SU-DHL-6 (cell line): ENCODE results near the gene CARD11.

ENCODE experiments used
- H2AFZ ChIP-seq: fragments of 200-600 bp; sonication (generic); 2 replicates; pipeline ENCODE4 v1.6.1; 2014; ENCODE audit warnings: low read depth, mild to moderate bottlenecking, moderate library complexity, mixed read lengths, antibody characterized with exemption, low read length; ENCODE audit not compliant: severe bottlenecking
- H3F3A ChIP-seq: fragments of 200-600 bp; shearing (Covaris generic); 2 replicates; pipeline ENCODE4 v1.6.0; 2016; ENCODE audit warnings: antibody characterized with exemption, mild to moderate bottlenecking; ENCODE audit not compliant: insufficient read depth
- H3K27ac ChIP-seq: fragments of 200-600 bp; sonication (generic); 2 replicates; pipeline ENCODE4 v1.5.1; 2016; ENCODE audit warnings: low read depth, mild to moderate bottlenecking, low read length, moderate library complexity, mixed read lengths
- H3K27me3 ChIP-seq: fragments of 200-600 bp; sonication (generic), shearing (Covaris generic); 2 replicates; pipeline ENCODE4 v1.6.0; 2014; ENCODE audit warnings: mild to moderate bottlenecking, low read length
- H3K36me3 ChIP-seq: fragments of 200-600 bp; sonication (generic); 2 replicates; pipeline ENCODE4 v1.6.1; 2014; ENCODE audit warnings: mild to moderate bottlenecking, low read length, mixed read lengths
- H3K4me2 ChIP-seq: fragments of 300-600, 200-600 bp; shearing (Covaris generic), sonication (generic); 2 replicates; pipeline ENCODE4 v1.6.0; 2014; ENCODE audit warnings: low read length, low read depth, mild to moderate bottlenecking; ENCODE audit not compliant: poor library complexity, severe bottlenecking
- H3K4me3 ChIP-seq: fragments of 200-600 bp; sonication (generic); 2 replicates; pipeline ENCODE4 v1.5.1; 2014; ENCODE audit warnings: antibody characterized with exemption, low read length, mild to moderate bottlenecking, mixed read lengths; ENCODE audit not compliant: insufficient read depth, poor library complexity, severe bottlenecking
- H3K79me2 ChIP-seq: fragments of 200-600 bp; sonication (generic); 2 replicates; pipeline ENCODE4 v1.6.1; 2014; ENCODE audit warnings: mild to moderate bottlenecking, low read length, moderate library complexity; ENCODE audit not compliant: insufficient read depth
- H3K9ac ChIP-seq: fragments of 200-600 bp; sonication (generic); 2 replicates; pipeline ENCODE4 v1.7.0; 2014; ENCODE audit warnings: mild to moderate bottlenecking, low read length
- H3K9me2 ChIP-seq: fragments of 200-600 bp; sonication (generic); replicated peaks from 2 replicates; pipeline ENCODE4 v1.6.1; 2014; ENCODE audit warnings: low read length; ENCODE audit not compliant: insufficient read depth
- H3K9me3 ChIP-seq: fragments of 200-600 bp; sonication (generic); 2 replicates; pipeline ENCODE4 v1.6.1; 2014; ENCODE audit warnings: low read length, mixed read lengths; ENCODE audit not compliant: insufficient read depth
- H4K20me1 ChIP-seq: fragments of 200-600 bp; sonication (generic); 2 replicates; pipeline ENCODE4 v1.6.1; 2014; ENCODE audit warnings: low read depth, mild to moderate bottlenecking, antibody characterized with exemption, low read length, moderate library complexity, mixed read lengths
- EZH2phosphoT487 ChIP-seq: fragments of 200-600 bp; sonication (generic), shearing (Covaris generic); conservative IDR thresholded peaks from 2 replicates; pipeline ENCODE4 v1.6.1; 2018; ENCODE audit warnings: mild to moderate bottlenecking, antibody characterized with exemption, low read length, moderate library complexity, mixed read lengths
- TF ChIP-seq, protein P1 (sequence below): fragments of 200-600 bp; sonication (generic); IDR thresholded peaks from one replicate; pipeline ENCODE4 v1.5.1; 2017; ENCODE audit warnings: antibody characterized with exemption, mild to moderate bottlenecking, low read length, moderate library complexity; ENCODE audit not compliant: insufficient read depth, poor library complexity, severe bottlenecking

Gene CARD11

DNA sequence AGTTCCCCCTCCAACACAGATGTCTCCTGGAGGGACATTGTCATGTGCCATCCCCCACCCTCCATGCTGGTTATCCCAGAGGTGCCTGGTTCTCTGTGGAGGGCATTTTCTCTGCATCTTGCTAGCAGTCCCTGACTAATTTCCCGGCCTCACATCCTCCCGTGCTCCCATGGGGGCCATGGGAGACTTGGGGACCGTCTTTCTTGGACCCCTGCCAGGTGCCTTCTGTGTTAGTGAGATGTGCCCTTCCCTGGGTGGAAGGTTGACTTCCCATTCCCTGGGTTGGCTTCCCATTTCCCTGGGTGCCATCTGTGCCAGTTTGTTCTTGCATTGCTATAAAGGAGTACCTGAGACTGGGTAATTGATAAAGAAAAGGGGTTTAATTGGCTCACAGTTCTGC lies 177.1 kb downstream of the CARD11 start:
- Histone ChIP-seq H3K79me2 (no peaks in the 10 kb centered on the region), H3K9me2 (no peaks in the 10 kb centered on the region), H3K27me3 (no peaks in the 10 kb centered on the region), H3K9ac (no peak overlapping the region), H3K4me3 (no peak overlapping the region), H3F3A (no peaks in the 10 kb centered on the region), H3K4me2 (no peak overlapping the region), H3K27ac (no peak overlapping the region), H2AFZ (no peak overlapping the region), H3K36me3 (no peaks in the 10 kb centered on the region), H4K20me1 (no peaks in the 10 kb centered on the region), H3K9me3 (no peaks in the 10 kb centered on the region)
- TF ChIP-seq, protein P1, sequence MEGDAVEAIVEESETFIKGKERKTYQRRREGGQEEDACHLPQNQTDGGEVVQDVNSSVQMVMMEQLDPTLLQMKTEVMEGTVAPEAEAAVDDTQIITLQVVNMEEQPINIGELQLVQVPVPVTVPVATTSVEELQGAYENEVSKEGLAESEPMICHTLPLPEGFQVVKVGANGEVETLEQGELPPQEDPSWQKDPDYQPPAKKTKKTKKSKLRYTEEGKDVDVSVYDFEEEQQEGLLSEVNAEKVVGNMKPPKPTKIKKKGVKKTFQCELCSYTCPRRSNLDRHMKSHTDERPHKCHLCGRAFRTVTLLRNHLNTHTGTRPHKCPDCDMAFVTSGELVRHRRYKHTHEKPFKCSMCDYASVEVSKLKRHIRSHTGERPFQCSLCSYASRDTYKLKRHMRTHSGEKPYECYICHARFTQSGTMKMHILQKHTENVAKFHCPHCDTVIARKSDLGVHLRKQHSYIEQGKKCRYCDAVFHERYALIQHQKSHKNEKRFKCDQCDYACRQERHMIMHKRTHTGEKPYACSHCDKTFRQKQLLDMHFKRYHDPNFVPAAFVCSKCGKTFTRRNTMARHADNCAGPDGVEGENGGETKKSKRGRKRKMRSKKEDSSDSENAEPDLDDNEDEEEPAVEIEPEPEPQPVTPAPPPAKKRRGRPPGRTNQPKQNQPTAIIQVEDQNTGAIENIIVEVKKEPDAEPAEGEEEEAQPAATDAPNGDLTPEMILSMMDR = no peak
- TF ChIP-seq EZH2phosphoT487 = no peak

DNA sequence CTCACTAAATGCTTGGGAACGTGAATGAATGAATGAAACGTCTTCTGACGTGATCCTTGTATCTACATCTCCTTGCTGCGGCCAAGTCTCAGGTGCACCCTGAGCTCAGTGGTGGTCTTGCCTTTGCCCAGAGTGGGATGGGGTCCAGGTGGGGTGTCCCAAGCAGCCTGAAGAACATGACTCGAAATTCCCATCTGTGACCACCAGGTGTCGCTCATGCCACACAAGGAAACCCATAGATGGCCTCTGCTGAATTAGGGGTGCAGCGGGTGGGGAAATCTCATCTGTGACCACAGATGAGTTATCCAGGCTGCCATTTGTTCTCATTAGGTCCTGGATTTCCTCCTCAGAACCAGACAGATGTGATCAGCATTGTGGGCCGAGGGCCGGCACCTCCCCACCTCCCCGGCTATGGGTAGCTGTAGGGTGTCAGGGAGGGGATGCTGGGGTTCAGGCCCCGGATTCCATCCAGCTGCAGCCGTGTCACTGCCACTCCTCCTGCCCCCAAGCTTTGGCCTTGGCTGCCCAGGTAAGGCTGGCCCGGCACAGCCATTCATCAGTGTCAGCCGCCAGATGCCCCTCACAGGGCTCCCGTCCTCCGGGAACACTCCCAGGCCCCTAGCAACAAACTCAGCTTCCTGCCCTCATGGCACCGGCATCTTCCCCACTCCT lies 178.5 kb downstream of the CARD11 start:
- H2AFZ ChIP-seq = no peak overlapping the region
- H3K27me3 ChIP-seq = no peaks in the 10 kb centered on the region
- H3K4me2 ChIP-seq = no peak overlapping the region
- H3K36me3 ChIP-seq = no peaks in the 10 kb centered on the region
- no peaks in the 10 kb centered on the region for H3K9me2 ChIP-seq
- H3K4me3 ChIP-seq = no peak overlapping the region
- H3F3A ChIP-seq = no peaks in the 10 kb centered on the region
- TF ChIP-seq, protein P1 = peak; percentile 95
- no peak for TF ChIP-seq EZH2phosphoT487
- H4K20me1 ChIP-seq = no peaks in the 10 kb centered on the region
- no peaks in the 10 kb centered on the region for H3K79me2 ChIP-seq
- no peaks in the 10 kb centered on the region for H3K9me3 ChIP-seq
- no peak overlapping the region for H3K27ac ChIP-seq
- no peak overlapping the region for H3K9ac ChIP-seq

DNA sequence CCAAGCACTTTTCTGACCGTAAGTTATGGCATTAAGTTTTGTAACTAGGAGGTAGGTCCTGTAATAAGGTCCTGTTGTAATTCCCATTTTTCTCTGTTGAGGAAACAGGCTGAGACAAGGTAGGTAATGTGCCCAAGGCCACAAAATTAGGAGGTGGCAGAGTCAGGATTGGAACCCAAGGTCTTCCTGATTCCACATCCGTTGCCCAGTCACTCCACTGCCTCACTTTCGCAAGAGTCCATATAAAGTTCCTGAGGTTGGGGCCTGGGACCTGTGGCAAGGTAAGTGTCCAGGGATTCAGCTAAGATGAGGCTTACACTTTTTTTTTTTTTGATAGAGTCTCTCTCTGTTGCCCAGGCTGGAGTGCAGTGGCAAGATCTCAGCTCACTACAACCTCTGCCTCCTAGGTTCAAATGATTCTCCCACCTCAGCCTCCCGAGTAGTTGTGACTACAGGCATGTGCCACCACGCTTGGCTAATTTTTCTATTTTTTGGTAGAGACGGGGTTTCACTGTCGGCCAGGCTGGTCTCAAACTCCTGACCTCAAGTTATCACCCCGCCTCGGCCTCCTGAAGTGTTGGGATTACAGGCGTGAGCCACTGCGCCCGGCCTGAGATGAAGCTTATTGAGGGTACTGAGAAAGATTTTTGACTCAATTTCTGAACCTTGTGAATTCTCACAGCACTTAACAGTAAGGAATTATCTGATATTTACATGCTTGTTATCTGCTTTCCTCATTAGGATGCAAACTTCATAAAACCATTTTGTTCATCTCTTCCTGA lies 179.3 kb downstream of the CARD11 start:
- no peak for TF ChIP-seq EZH2phosphoT487
- TF ChIP-seq, protein P1 = no peak
- no peaks in the 10 kb centered on the region for H3F3A ChIP-seq
- H2AFZ ChIP-seq = no peak overlapping the region
- H3K79me2 ChIP-seq = no peaks in the 10 kb centered on the region
- no peak overlapping the region for H3K9ac ChIP-seq
- H3K27ac ChIP-seq = no peak overlapping the region
- no peak overlapping the region for H3K4me2 ChIP-seq
- no peaks in the 10 kb centered on the region for H4K20me1 ChIP-seq
- no peaks in the 10 kb centered on the region for H3K9me2 ChIP-seq
- H3K27me3 ChIP-seq = no peaks in the 10 kb centered on the region
- H3K36me3 ChIP-seq = no peaks in the 10 kb centered on the region
- no peak overlapping the region for H3K4me3 ChIP-seq
- H3K9me3 ChIP-seq = no peaks in the 10 kb centered on the region
